NB4 (cell line): ENCODE measurements around the gene HEMK1.

Experiments
- DNase-seq: peaks from one replicate; pipeline ENCODE4 v3.0.0; 2010; ENCODE audit warnings: low read depth
- H3K4me3 ChIP-seq: one replicate; pipeline ENCODE4 v1.5.1; 2011; ENCODE audit warnings: mild to moderate bottlenecking, low read depth, low read length, moderate library complexity
- CTCF ChIP-seq: IDR thresholded peaks from one replicate; pipeline ENCODE4 v1.5.1; 2012; ENCODE audit warnings: low read depth, low read length
- MYC ChIP-seq: IDR thresholded peaks from 2 replicates; pipeline ENCODE4 v1.6.1; 2011; ENCODE audit warnings: low read depth, low read length
- POLR2A ChIP-seq: IDR thresholded peaks from 2 replicates; pipeline ENCODE4 v1.6.1; 2011; ENCODE audit warnings: mild to moderate bottlenecking; ENCODE audit not compliant: insufficient read length; ENCODE audit errors: extremely low read depth
- TF ChIP-seq, protein P1 (sequence below): IDR thresholded peaks from 2 replicates; pipeline ENCODE4 v1.6.1; 2011; ENCODE audit warnings: low read depth, low read length

Gene HEMK1

DNA sequence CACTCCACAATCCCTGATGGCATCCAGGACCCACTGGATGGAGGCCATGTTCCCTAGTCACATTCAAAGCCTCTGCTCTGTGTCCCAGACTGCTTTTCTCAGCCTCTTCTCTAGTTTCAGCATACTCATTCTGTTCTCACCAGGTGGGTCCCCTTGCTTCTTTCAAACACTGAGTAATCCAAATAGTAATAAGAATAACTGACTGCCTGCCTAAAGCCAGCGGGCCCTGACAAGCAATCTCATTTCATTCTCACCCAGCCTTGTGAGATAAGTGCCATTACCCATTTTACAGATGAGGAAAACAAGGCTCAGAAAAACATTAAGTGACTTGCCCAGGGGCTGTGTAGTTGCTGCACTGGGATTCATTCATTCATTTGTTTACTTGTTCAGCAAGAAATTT is 73.1 kb downstream of the HEMK1 start:
- H3K4me3 ChIP-seq, result no peak overlapping the region
- TF ChIP-seq MYC, result no peak
- TF ChIP-seq, protein P1, sequence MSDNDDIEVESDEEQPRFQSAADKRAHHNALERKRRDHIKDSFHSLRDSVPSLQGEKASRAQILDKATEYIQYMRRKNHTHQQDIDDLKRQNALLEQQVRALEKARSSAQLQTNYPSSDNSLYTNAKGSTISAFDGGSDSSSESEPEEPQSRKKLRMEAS, result no peak
- TF ChIP-seq CTCF, result no peak
- no peak for TF ChIP-seq POLR2A
- no peak for DNase-seq

- TF ChIP-seq MYC, result no peak
- TF ChIP-seq POLR2A, result no peak
- no peak for TF ChIP-seq CTCF
- TF ChIP-seq, protein P1, result no peak
Observed at GRCh38 chr3:50644561-50644960, 75.2 kb downstream of the HEMK1 start.

DNA sequence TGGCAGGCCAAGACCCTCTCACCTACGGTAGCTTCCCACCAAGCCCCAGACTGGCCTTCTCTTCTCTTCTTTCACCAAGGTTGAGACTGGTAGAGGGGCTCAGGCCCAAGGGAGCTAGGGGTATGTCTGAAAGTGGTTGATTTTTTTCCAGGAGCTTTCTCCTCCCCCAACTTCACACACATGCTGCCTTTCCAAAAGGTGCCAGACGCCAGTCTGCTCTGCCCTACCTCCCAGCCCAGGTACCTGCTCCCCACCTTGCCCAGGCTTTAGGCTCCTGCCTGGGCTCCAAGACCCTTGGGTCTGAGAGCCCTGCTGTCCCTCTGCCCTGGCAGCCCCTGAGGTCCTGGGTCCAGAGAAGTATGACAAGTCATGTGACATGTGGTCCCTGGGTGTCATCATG is 76.1 kb downstream of the HEMK1 start:
- DNase-seq, result no peak
- TF ChIP-seq CTCF, result no peak
- no peak for TF ChIP-seq MYC
- TF ChIP-seq POLR2A, result no peak
- TF ChIP-seq, protein P1, result no peak
- H3K4me3 ChIP-seq, result no peak overlapping the region

More at GRCh38 chr3:50644561-50644960, 75.2 kb downstream of the HEMK1 start:
- no peak for DNase-seq
- no peak overlapping the region for H3K4me3 ChIP-seq
